ENCODE measurements around the gene ZNF2. TPM values are rescaled to one million over a fixed set of nuclear protein-coding genes. Genes with fewer than 3 reads are reported as not detected.

ZNF2 gene
- total and polyA plus RNA-seq, 2 donors (not counting 1 experiment from before 2014, with no cell fraction given): 2.9 to 7.2 TPM

DNA sequence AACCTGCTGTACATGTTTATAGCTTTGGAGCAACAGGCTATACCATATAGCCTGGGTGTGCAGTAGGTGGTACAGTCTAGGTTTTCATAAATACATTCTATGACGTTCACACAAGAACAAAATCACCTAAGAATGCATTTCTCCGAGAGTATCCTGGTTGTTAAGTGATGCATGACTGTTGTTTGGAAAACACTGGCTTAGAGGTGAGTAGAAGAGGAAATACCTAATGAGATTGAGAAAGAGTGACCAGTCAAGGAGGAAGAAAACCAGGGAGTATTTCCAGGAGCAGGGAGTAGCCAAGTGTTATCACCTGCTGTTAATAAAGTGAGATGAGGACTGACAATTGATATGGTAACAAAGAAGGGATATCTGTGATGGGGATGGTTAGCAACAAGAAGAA lies 38.8 kb downstream of the ZNF2 start:
- Mint-ChIP-seq H3K27ac (no peak overlapping the region), H3K9me3 (ENCODE audit: insufficient read depth) (no peaks in the 10 kb centered on the region), H3K4me3 (no peak overlapping the region), H3K4me1 (peaks cover 16% of the 10 kb centered on the region), H3K27me3 (peaks cover under 1% of the 10 kb centered on the region)
- peaks cover 0 to 4% of the 10 kb centered on the region in 2 experiments for H3K36me3 ChIP-seq (replicated peaks in 1 of 2; ENCODE audit: control extremely low read depth in 1 of 2, control insufficient read depth in 1 of 2, extremely low read depth in 1 of 2, insufficient read depth in 2 of 2, low read length in 1 of 2)
- no peak overlapping the region for H2AFZ ChIP-seq (ENCODE audit: insufficient read depth, low read depth, low read length, poor library complexity, severe bottlenecking)
- intact Hi-C loops (cut with micrococcal nuclease): no loop called here
- DNase-seq (no peak), ATAC-seq (ENCODE audit: low read depth) (no peak)
- H3K27ac ChIP-seq (ENCODE audit: low read length in 2 of 2): no peak overlapping the region
- peaks cover 0 to 5% (median under 1%) of the 10 kb centered on the region in 4 experiments for H3K27me3 ChIP-seq (replicated peaks in 1 of 4; ENCODE audit: control extremely low read depth in 1 of 4, control insufficient read depth in 3 of 4, insufficient read depth in 4 of 4, low read length in 3 of 4)
- H3K9ac ChIP-seq (ENCODE audit: low read length): no peak overlapping the region
- TF ChIP-seq EZH2 (IDR thresholded peaks at IDR 0.05; ENCODE audit: borderline replicate concordance, insufficient read depth, low read depth, low read length, poor library complexity, severe bottlenecking): no peak
- TF ChIP-seq, protein P1, sequence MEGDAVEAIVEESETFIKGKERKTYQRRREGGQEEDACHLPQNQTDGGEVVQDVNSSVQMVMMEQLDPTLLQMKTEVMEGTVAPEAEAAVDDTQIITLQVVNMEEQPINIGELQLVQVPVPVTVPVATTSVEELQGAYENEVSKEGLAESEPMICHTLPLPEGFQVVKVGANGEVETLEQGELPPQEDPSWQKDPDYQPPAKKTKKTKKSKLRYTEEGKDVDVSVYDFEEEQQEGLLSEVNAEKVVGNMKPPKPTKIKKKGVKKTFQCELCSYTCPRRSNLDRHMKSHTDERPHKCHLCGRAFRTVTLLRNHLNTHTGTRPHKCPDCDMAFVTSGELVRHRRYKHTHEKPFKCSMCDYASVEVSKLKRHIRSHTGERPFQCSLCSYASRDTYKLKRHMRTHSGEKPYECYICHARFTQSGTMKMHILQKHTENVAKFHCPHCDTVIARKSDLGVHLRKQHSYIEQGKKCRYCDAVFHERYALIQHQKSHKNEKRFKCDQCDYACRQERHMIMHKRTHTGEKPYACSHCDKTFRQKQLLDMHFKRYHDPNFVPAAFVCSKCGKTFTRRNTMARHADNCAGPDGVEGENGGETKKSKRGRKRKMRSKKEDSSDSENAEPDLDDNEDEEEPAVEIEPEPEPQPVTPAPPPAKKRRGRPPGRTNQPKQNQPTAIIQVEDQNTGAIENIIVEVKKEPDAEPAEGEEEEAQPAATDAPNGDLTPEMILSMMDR (IDR thresholded peaks at IDR 0.05): no peak
- H3K9me3 ChIP-seq (ENCODE audit: control extremely low read depth in 1 of 3, control insufficient read depth in 2 of 3, insufficient read depth in 1 of 3, low read length in 2 of 3): no peaks in the 10 kb centered on the region
- H3K4me3 ChIP-seq (ENCODE audit: control extremely low read depth in 1 of 5, extremely low read depth in 1 of 5, insufficient read depth in 1 of 5, low read depth in 2 of 5, low read length in 4 of 5): no peak overlapping the region
- no CpG with 5 or more reads among the region's 2 CpGs for WGBS (ENCODE audit: insufficient coverage)
- CTCF ChIA-PET: no interaction called here
- peaks cover 10 to 16% of the 10 kb centered on the region in 2 donors for H3K4me1 ChIP-seq (ENCODE audit: control insufficient read depth in 2 of 2, insufficient read depth in 2 of 2, low read length in 2 of 2)
- POLR2A ChIA-PET: no interaction called here
- peaks cover 14% of the 10 kb centered on the region for H3K79me2 ChIP-seq (ENCODE audit: control insufficient read depth, insufficient read depth, low read length)
- H4K20me1 ChIP-seq (ENCODE audit: control insufficient read depth, insufficient read depth, low read length, poor library complexity, severe bottlenecking): no peaks in the 10 kb centered on the region
- H3K4me2 ChIP-seq (replicated peaks; ENCODE audit: low read depth, low read length, poor library complexity, severe bottlenecking): no peak overlapping the region

DNA sequence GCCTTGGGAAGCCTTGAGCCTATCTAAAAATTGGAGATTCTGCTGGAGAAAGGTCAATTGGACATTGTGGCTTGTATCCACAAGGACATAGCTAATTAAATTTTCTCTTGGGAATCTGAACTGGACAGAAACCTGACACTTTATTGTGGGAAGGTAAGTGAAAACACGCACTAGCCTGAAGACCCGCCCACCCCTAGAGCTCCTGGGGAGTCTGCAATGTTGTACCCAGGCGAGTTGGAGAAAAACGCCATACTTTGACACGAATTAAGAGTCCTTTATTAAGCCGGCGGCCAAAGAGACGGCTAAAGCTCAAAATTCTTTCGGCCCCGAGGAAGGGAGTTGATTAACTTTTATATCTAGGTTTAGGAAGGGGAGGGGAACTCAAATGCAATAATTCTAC lies 40.5 kb downstream of the ZNF2 start:
- Histone ChIP-seq H3K4me1 (ENCODE audit: control insufficient read depth in 2 of 2, insufficient read depth in 2 of 2, low read length in 2 of 2) (peaks cover 10 to 16% of the 10 kb centered on the region in 2 donors), H3K4me3 (ENCODE audit: control extremely low read depth in 1 of 5, extremely low read depth in 1 of 5, insufficient read depth in 1 of 5, low read depth in 2 of 5, low read length in 4 of 5) (no peak overlapping the region), H3K9me3 (ENCODE audit: control extremely low read depth in 1 of 3, control insufficient read depth in 2 of 3, insufficient read depth in 1 of 3, low read length in 2 of 3) (peaks cover 0 to 4% (median 0%) of the 10 kb centered on the region in 3 donors), H2AFZ (ENCODE audit: insufficient read depth, low read depth, low read length, poor library complexity, severe bottlenecking) (peak overlapping the region; percentile 97), H3K4me2 (replicated peaks; ENCODE audit: low read depth, low read length, poor library complexity, severe bottlenecking) (peak overlapping the region; percentile 89), H3K79me2 (ENCODE audit: control insufficient read depth, insufficient read depth, low read length) (peaks cover 14% of the 10 kb centered on the region), H3K27ac (ENCODE audit: low read length in 2 of 2) (no peak overlapping the region), H3K36me3 (replicated peaks in 1 of 2; ENCODE audit: control extremely low read depth in 1 of 2, control insufficient read depth in 1 of 2, extremely low read depth in 1 of 2, insufficient read depth in 2 of 2, low read length in 1 of 2) (peaks cover 0 to 10% of the 10 kb centered on the region in 2 experiments), H3K9ac (ENCODE audit: low read length) (no peak overlapping the region), H4K20me1 (ENCODE audit: control insufficient read depth, insufficient read depth, low read length, poor library complexity, severe bottlenecking) (no peaks in the 10 kb centered on the region), H3K27me3 (replicated peaks in 1 of 4; ENCODE audit: control extremely low read depth in 1 of 4, control insufficient read depth in 3 of 4, insufficient read depth in 4 of 4, low read length in 3 of 4) (no peaks in the 10 kb centered on the region)
- TF ChIP-seq, protein P1 (IDR thresholded peaks at IDR 0.05): no peak
- TF ChIP-seq EZH2 (IDR thresholded peaks at IDR 0.05; ENCODE audit: borderline replicate concordance, insufficient read depth, low read depth, low read length, poor library complexity, severe bottlenecking): no peak
- POLR2A ChIA-PET: no interaction called here
- Mint-ChIP-seq H3K27me3 (no peaks in the 10 kb centered on the region), H3K27ac (no peak overlapping the region), H3K9me3 (ENCODE audit: insufficient read depth) (peaks cover 6% of the 10 kb centered on the region), H3K4me3 (peak overlapping the region; percentile 96), H3K4me1 (peaks cover 16% of the 10 kb centered on the region)
- 100% methylated on average over 2 of the region's 10 CpGs for WGBS (ENCODE audit: insufficient coverage)
- no peak for DNase-seq
- intact Hi-C loops (cut with micrococcal nuclease): loop anchor here (2.0 kb wide), 2 partner anchors 13 to 129 kb away; no protein-coding TSS in a partner anchor
- no peak for ATAC-seq (ENCODE audit: low read depth)
- CTCF ChIA-PET: no interaction called here

Measured in B cell (primary cell).